ENCODE results near the gene NT5DC3.
A peak's percentile ranks its signal among the peaks of the same experiment; 100 is the strongest.

Gene NT5DC3

DNA sequence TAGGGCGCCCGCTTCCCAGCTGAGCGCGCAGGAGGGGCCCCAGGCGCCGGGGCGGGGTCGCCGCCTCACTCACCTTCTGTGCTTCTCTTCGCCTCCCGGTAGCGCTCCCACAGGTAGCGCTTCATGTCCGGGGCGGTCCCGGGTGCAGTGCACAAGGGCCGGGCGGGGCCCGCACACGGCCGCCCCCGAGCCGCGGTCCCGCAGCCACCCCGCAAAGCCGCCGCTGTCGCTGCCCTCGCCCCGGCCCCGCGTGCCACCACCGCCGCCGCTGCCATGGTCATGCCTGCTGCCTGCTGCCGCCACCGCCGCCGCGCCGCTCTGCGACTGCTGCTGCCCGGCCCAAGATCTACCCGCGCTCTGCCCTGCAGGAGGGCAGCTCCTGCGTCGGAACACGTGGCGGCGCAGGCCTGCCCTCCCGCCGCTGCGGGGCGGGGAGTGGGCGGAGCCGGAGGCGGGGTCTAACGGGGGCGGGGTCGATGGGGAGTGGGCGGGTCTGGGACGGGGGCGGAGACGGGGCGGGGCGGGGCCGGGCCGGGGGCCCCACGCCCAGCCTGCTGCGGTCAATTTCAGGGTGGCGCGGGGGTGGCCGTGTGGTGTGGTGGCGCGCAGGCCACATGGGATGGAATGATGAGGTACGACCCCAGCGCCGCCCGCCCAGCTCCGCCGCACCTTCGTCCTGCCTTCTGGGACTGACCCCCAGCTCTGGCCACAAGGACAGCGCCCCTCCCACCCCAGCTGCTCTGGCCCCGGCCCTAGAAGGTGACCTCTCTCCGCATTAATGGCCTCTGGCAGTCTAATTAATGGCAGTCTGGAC is at the start of gene NT5DC3:
Gene NT5DC3, minus strand, starts transcription at position 359 of the 814 bp plus-strand sequence. Its CDS starts 78 bp downstream, at position 281.
- DNase-seq (ENCODE audit: low read depth in 1 of 2, low spot score in 1 of 2): peak; percentile 75 to 77

- DNase-seq (ENCODE audit: low read depth in 1 of 2, low spot score in 1 of 2): no peak
These were observed 46.7 kb upstream of the NT5DC3 start for GRCh38 chr12:103887738-103888137.

DNA sequence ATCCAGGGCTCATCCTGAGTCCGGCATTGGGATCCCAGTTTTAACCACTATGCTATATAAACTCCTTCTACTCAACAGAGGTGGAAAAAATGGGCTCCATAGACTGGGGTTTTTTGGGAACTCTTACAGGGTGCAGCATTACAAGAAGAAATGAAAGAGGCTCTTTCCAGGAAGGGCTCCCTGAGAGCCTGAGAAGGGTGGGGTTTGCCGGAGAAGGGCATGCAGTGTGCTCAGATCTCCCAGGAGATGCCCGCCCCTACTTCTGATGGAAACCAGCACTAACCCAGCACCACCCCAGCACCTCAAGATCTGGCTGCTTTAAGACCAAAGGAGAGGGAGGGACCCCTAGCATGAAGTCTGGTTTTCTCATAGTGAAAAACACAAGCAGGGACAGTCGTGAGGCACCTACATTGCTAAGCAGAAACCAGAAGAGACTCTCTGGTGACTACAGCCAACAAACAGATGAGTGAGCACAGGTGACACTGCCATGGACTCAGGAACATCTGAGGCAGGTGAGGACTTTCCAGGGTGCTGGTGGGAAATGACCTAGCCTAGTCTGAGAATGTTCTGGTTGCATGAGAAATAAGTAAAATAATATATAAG is 45.3 kb upstream of the NT5DC3 start:
- DNase-seq (ENCODE audit: low read depth in 1 of 2, low spot score in 1 of 2): no peak

GRCh38 chr12:103884316-103884715 is 43.3 kb upstream of the NT5DC3 start:
- no peak for DNase-seq (ENCODE audit: low read depth in 1 of 2, low spot score in 1 of 2)

DNA sequence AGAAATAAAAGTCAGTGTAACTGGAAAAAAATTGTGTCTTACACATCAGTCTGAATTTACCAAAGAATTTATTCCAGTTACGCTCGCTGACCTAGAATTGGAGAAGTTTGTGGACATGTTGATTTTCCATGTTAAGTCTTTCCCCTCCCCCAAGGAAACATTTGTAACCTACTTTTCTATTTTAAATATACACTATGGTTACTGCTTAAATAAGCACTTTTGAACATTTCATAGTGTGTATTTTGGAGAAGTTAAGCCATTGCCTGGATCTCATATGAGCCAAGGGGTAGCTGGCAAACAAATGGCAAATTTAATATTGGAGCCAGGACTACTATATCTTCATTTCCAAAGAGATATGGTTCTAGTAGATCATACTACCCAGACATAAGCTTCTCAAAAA is 42.9 kb upstream of the NT5DC3 start:
- no peak for DNase-seq (ENCODE audit: low read depth in 1 of 2, low spot score in 1 of 2)

GRCh38 chr12:103882861-103883596 is 42.0 kb upstream of the NT5DC3 start:
- DNase-seq (ENCODE audit: low read depth in 1 of 2, low spot score in 1 of 2): no peak

DNA sequence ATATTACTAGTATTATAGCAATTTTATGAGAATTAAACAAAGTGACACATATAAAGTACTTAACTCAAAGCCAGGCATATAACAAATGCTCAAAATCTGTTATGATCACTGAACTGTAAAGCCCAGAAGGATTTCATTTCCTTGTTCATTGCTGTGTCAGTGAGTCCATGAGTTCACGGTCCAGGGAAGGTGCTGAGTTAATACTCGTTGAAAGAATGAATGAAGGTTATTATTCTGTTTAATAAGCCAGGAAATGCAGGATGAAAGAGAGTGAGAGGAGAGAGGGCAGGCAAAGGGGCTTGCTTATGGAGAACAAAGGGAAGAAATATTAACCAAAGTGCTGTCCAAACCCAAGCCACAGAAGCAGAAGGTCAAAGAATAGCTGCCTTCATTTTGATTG is 40.2 kb upstream of the NT5DC3 start:
- no peak for DNase-seq (ENCODE audit: low read depth in 1 of 2, low spot score in 1 of 2)

DNA sequence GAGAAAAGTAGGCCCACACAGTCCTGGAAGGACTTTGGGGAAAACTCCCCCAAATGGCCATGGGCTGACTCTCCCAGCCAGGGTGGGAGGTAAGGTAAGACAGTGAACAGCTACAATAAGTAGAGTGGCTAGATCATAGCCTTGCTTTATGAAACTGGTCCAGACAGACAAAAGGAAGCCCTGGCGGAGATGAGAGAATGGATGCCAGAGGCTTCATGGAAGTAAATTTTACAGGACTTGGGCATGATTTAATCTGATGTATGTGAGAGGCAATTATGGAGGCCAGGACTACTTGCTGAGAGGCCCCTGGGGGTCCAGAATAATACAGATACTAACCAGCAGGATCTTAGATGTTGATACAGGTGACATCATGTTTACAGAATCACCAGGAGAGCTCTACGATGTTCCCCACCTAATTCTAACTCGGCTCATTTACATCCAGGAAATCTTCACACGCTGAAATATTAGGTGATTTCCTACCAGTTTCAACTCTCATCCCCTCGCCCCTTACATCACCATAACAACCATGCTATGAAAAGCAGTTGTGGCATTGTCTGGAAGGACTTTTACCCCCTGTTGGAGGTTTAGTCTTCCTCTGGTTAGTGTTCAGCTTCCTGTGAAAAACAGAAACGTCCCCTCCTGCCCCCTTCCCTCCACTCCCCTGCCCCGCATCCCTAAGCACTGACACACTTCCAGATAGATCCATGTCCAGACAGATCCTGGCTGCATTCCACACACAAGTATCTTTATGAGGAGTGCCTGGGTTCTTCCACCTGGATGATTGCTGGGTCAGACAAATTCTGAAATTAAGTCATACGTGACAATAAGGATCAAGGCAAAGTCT is 39.5 kb upstream of the NT5DC3 start:
- DNase-seq (ENCODE audit: low read depth in 1 of 2, low spot score in 1 of 2): no peak

DNA sequence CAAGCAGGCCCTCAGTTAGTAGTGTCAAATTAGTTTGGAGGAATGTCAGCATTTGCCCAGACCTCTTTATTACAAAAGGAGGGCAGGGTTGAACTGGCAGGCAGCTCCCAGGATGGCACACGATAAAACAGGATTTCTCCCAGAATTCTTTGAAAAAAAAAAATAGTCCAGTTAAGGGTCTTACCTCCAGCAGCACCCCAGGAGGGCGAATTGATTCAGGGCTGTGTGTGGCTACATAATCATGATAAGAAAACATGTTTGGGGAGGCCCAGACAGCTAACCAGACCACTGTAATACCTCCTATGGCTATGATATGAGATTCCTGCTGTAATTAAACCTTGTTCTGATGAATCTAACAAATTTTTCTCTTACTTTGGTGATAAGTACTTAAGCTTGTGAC is 38.8 kb upstream of the NT5DC3 start:
- no peak for DNase-seq (ENCODE audit: low read depth in 1 of 2, low spot score in 1 of 2)

- DNase-seq (ENCODE audit: low read depth in 1 of 2, low spot score in 1 of 2): no peak
These were observed 38.1 kb upstream of the NT5DC3 start for GRCh38 chr12:103879048-103879692.

- DNase-seq (ENCODE audit: low read depth in 1 of 2, low spot score in 1 of 2): peak; percentile 10
These were observed 37.0 kb upstream of the NT5DC3 start for GRCh38 chr12:103877934-103878510.

DNA sequence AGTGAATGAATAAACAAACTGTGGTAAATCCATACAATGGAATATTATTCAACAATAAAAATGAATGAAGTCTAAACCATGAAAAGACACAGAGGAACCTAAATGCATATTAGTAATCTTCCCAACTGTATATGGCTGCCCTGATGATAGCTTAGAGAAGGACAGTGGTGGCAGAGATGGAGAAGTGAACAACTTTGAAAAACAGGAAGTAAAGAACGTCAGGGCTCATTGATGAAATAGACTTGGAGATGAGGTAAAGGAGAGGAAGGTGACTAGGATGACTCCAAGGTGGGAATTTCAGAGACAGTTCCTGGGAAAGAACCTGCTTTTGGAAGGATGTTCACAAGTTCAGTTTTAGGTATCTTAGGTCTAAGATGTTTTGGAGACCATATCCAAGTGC is 36.3 kb upstream of the NT5DC3 start:
- DNase-seq (ENCODE audit: low read depth in 1 of 2, low spot score in 1 of 2): no peak

GRCh38 chr12:103875666-103876065 is 34.6 kb upstream of the NT5DC3 start:
- no peak for DNase-seq (ENCODE audit: low read depth in 1 of 2, low spot score in 1 of 2)

DNA sequence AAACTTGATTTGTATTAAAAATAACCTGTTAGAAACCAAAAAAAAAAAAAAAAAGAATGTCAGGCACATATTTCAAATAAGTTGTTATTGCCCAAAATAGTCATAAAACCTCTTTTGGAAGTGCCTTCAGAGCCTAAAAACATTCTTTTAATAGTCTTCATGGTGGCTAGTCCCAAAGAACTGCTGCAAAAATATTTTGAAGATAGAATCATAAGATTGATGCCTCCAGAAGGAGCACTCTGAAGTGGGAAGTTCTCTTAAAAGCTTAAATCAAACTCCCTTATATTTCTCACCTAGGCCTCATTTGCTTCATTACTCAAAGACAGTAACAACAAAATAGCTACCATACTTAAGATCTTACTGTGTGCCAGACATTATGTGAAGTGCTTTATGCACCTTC is 27.2 kb upstream of the NT5DC3 start:
- no peak for DNase-seq (ENCODE audit: low read depth in 1 of 2, low spot score in 1 of 2)

GRCh38 chr12:103865151-103865730 is 24.2 kb upstream of the NT5DC3 start:
- no peak for DNase-seq (ENCODE audit: low read depth in 1 of 2, low spot score in 1 of 2)

DNA sequence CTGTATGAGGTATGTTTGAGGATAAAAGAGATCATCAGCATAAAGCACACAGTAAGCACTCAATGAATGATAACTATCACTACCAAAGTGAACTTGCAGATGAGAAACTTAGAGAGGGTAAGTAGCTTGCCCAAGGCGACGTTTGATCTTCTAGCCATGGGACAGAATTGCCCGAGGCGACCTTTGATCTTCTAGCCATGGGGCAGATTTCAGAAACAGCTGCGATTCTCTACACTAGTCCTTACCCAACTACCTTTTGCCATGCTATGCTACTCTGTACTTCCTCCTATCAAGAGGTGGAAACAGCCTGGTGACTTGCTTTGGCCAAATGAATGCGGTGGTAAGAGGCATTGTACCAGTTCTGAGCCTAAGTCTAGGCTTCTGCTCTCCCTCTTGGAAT is 23.7 kb upstream of the NT5DC3 start:
- no peak for DNase-seq (ENCODE audit: low read depth in 1 of 2, low spot score in 1 of 2)

- no peak for DNase-seq (ENCODE audit: low read depth in 1 of 2, low spot score in 1 of 2)
These were observed 18.0 kb upstream of the NT5DC3 start for GRCh38 chr12:103858953-103859601.

DNA sequence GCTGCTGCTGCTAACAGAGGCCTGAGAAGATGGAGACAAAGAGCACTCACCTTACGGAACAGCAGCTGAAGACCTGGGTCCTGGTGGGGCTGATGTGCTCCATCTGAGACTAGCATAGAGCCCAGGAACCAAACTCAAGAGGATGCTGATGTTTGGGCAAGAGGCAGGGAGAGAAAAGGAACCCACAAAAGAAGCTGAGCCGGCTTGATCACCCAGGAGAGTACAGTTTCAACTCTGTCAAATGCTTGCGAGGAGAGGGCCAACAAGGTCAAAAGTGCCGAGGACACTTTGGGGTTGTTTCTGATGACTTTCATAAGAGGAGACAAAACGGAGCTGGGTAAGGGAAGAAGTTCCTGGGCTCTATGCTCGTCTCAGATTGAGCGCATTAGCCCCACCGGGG is 17.3 kb upstream of the NT5DC3 start:
- DNase-seq (ENCODE audit: low read depth in 1 of 2, low spot score in 1 of 2): no peak

DNA sequence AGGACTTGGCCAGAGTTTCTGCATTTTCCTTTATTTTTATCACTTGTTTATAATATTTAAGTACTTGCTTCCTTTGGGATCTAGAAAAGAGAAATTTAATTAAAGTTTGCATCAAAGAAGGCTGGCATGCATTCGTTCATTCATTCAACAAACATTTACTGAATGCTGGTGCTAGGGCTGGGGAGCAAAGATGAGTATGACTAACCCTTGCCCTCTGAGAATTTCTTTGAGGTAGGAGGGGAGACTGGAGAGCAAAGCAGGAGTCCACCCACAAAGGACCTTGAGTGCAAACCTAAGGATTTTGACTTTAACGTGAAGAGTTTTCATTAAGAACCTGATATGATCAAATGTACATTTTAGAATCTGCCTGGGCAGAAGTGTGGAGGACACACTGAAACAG is 16.1 kb upstream of the NT5DC3 start:
- no peak for DNase-seq (ENCODE audit: low read depth in 1 of 2, low spot score in 1 of 2)
